Peyer's patch (tissue), 4 donors: Measurements from ENCODE around the gene GALNT2.

Source experiments
- POLR2A ChIP-seq, 2 donors: fragments of 450-650 bp; IDR thresholded peaks; one replicate each; pipeline ENCODE4 v1.5.1; 2017; ENCODE audit warnings: antibody characterized with exemption in 2 of 2, mild to moderate bottlenecking in 2 of 2, moderate library complexity in 2 of 2
- TF ChIP-seq, protein P1 (sequence below), 6 experiments: fragments of 450-650 bp in 4 of 6; fragments of 200-600 bp in 2 of 6; sonication (generic) in 1 of 6; IDR thresholded peaks; one replicate each; pipeline ENCODE4 v1.5.1; 2017 to 2019; ENCODE audit warnings: antibody characterized with exemption in 6 of 6, mild to moderate bottlenecking in 3 of 6, moderate library complexity in 1 of 6

DNA sequence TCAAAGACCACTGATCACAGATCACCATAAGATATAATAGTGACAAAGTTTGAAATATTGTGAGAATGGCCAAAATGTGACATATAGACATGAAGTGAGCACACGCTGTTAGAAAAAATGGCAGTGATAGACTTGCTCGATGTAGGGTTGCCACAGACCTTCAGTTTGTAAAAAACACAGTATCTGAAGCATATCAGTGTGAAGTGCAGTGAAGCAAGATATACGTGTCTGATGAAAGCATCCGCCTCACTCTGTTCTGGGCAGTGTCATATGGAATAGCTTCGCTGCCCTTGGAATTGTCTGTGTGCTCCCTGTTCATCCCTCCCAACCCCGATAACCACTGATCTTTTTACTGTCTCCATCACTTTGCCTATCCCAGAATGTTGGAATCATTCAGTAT, 50.7 kb downstream of the GALNT2 start:
- TF ChIP-seq, protein P1, sequence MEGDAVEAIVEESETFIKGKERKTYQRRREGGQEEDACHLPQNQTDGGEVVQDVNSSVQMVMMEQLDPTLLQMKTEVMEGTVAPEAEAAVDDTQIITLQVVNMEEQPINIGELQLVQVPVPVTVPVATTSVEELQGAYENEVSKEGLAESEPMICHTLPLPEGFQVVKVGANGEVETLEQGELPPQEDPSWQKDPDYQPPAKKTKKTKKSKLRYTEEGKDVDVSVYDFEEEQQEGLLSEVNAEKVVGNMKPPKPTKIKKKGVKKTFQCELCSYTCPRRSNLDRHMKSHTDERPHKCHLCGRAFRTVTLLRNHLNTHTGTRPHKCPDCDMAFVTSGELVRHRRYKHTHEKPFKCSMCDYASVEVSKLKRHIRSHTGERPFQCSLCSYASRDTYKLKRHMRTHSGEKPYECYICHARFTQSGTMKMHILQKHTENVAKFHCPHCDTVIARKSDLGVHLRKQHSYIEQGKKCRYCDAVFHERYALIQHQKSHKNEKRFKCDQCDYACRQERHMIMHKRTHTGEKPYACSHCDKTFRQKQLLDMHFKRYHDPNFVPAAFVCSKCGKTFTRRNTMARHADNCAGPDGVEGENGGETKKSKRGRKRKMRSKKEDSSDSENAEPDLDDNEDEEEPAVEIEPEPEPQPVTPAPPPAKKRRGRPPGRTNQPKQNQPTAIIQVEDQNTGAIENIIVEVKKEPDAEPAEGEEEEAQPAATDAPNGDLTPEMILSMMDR (IDR thresholded peaks at IDR 0.05): no peak
- TF ChIP-seq POLR2A (IDR thresholded peaks at IDR 0.05): no peak
